Ovary (tissue), 9 donors: Measurements from ENCODE around the gene ZNF423. TPM values are rescaled to one million over a fixed set of nuclear protein-coding genes. Genes with fewer than 3 reads are reported as not detected.

Experiments
- DNase-seq, 5 donors: peaks; one replicate each; pipeline ENCODE4 v3.0.0-alpha.2; 2019 to 2020
- H3K27ac ChIP-seq, 2 donors: fragments of 200-600 bp; one replicate each; pipeline versions ENCODE4 v1.5.1 to v1.8.0; 2019 to 2022
- H3K27me3 ChIP-seq: fragments of 200-600 bp; one replicate; pipeline ENCODE4 v1.8.0; 2022
- H3K36me3 ChIP-seq: fragments of 200-600 bp; sonication (generic); one replicate; pipeline ENCODE4 v1.5.1; 2019
- H3K4me1 ChIP-seq: one replicate; pipeline ENCODE4 v1.8.1; 2013; ENCODE audit warnings: mild to moderate bottlenecking, moderate library complexity; ENCODE audit not compliant: insufficient read depth
- H3K4me3 ChIP-seq: fragments of 200-600 bp; sonication (generic); one replicate; pipeline ENCODE4 v1.5.1; 2017
- H3K9me3 ChIP-seq, 2 donors: fragments of 200-600 bp in 1 of 2; sonication (generic) in 1 of 2; one replicate each; pipeline versions ENCODE4 v1.5.1 to v1.8.1; 2013 to 2019; ENCODE audit warnings: mild to moderate bottlenecking in 1 of 2, moderate library complexity in 1 of 2
- CTCF ChIP-seq, 3 donors: fragments of 450-650 bp in 2 of 3; fragments of 200-600 bp in 1 of 3; IDR thresholded peaks; one replicate each; pipeline versions ENCODE4 v1.5.1 to v1.8.0; 2016 to 2022; ENCODE audit warnings: antibody characterized with exemption in 3 of 3, mild to moderate bottlenecking in 1 of 3
- EP300 ChIP-seq: sonication (generic); formaldehyde crosslinking; IDR thresholded peaks from one replicate; pipeline ENCODE4 v1.6.1; 2017; ENCODE audit warnings: antibody characterized with exemption
- POLR2A ChIP-seq: fragments of 450-650 bp; IDR thresholded peaks from one replicate; pipeline ENCODE4 v1.6.1; 2017; ENCODE audit warnings: antibody characterized with exemption, mild to moderate bottlenecking, moderate library complexity
- WGBS, 3 donors: extraction: QIAGEN DNeasy Blood & Tissue Kit in 1 of 3; methylation state at CpG; one replicate each; pipeline versions ENCODE4 v1.1.5 to v1.1.7; 2013 to 2017; 5-methylcytosine and 5-hydroxymethylcytosine counted together
- intact Hi-C, 4 donors: fragments of 100-400 bp; cut with DNase I; formaldehyde crosslinking; loops; one replicate each; pipeline versions ENCODE4 v1.11.0 to v1.15.1; 2022 to 2023
- polyA plus RNA-seq, 2 donors: library from polyadenylated mRNA; stranded (reverse); fragments of 200-250 nt in 1 of 2; fragments of 350-450 nt in 1 of 2; fragmentation: Illumina TruSeq in 1 of 2; extraction: RNeasy Lipid Tissue Mini Kit (QIAGEN cat#74804) in 1 of 2; gene quantifications; one replicate each; pipeline ENCODE4 v1.2.3, GENCODE V29; 2013 to 2014
- total RNA-seq, 7 donors: library from RNA; depleted of rRNA in 2 of 7; stranded (reverse); fragments of >200 nt in 2 of 7; fragmentation: NEBNext Ultra II Directional in 3 of 7; extraction: Animal tissue kit (Norgen Biotek cat#: 25700) in 3 of 7; gene quantifications; one replicate each; pipeline versions ENCODE4 v1.1.0 to v1.2.4, GENCODE V29; 2016 to 2023
- donor health status: DM: no; HTN: no; CAD: no; lungs with moderate emphysema.
- donor health status: DM: no; HTN: no; CAD: no.
- donor health status: Bipolar disorder and iron deficiency.
- donor health status: DM: yes; HTN: yes; CAD: no.
- donor health status: DM: no; HTN: no; CAD: no.
- donor health status: DM: yes; HTN: yes; CAD: no.

The ZNF423 gene
- total and polyA plus RNA-seq, 9 donors = 3.3 to 40.3 (median 12.4) TPM

GRCh38 chr16:49542946-49543630, 312.8 kb downstream of the ZNF423 start:
- intact Hi-C loops = no loop called here
- no peak overlapping the region for H3K4me3 ChIP-seq
- H3K4me1 ChIP-seq = no peaks in the 10 kb centered on the region
- no peak for DNase-seq
- H3K27ac ChIP-seq = no peak overlapping the region
- H3K9me3 ChIP-seq = no peaks in the 10 kb centered on the region
- no peaks in the 10 kb centered on the region for H3K27me3 ChIP-seq
- no peak for TF ChIP-seq CTCF (IDR thresholded peaks at IDR 0.05)
- no peak for TF ChIP-seq EP300
- TF ChIP-seq POLR2A = no peak
- H3K36me3 ChIP-seq = no peaks in the 10 kb centered on the region
- WGBS, 3 donors = 54 to 66% (median 58%) methylated on average over 9 to 13 of the region's 13 CpGs

GRCh38 chr16:49542391-49542891, 313.5 kb downstream of the ZNF423 start:
- no peak overlapping the region for H3K27ac ChIP-seq
- no peaks in the 10 kb centered on the region for H3K27me3 ChIP-seq
- H3K4me1 ChIP-seq = no peaks in the 10 kb centered on the region
- 73 to 85% (median 82%) methylated on average over 9 of the region's 9 CpGs for WGBS, 3 donors
- intact Hi-C loops = no loop called here
- H3K36me3 ChIP-seq = no peaks in the 10 kb centered on the region
- no peaks in the 10 kb centered on the region for H3K9me3 ChIP-seq
- TF ChIP-seq EP300 (no peak), CTCF (IDR thresholded peaks at IDR 0.05) (no peak), POLR2A (no peak)
- no peak for DNase-seq
- no peak overlapping the region for H3K4me3 ChIP-seq

- Histone ChIP-seq H3K9me3 (no peaks in the 10 kb centered on the region), H3K27me3 (no peaks in the 10 kb centered on the region), H3K4me1 (no peaks in the 10 kb centered on the region), H3K4me3 (no peak overlapping the region), H3K36me3 (no peaks in the 10 kb centered on the region), H3K27ac (no peak overlapping the region)
- TF ChIP-seq POLR2A (no peak), CTCF (IDR thresholded peaks at IDR 0.05) (no peak), EP300 (no peak)
- 87 to 98% (median 95%) methylated on average over 2 of the region's 2 CpGs for WGBS, 3 donors
- DNase-seq = no peak
- intact Hi-C loops = no loop called here
These were observed 315.1 kb downstream of the ZNF423 start for GRCh38 chr16:49540836-49541235.

- no peak overlapping the region for H3K4me3 ChIP-seq
- DNase-seq = no peak
- H3K27ac ChIP-seq = no peak overlapping the region
- no peaks in the 10 kb centered on the region for H3K36me3 ChIP-seq
- 66 to 76% (median 76%) methylated on average over 4 of the region's 4 CpGs for WGBS, 3 donors
- no peaks in the 10 kb centered on the region for H3K27me3 ChIP-seq
- no peaks in the 10 kb centered on the region for H3K9me3 ChIP-seq
- no peak for TF ChIP-seq EP300
- intact Hi-C loops = no loop called here
- no peaks in the 10 kb centered on the region for H3K4me1 ChIP-seq
These were observed 316.2 kb downstream of the ZNF423 start for GRCh38 chr16:49539758-49540157.

GRCh38 chr16:49537924-49538459, 317.9 kb downstream of the ZNF423 start:
- no peak for TF ChIP-seq POLR2A
- TF ChIP-seq CTCF (IDR thresholded peaks at IDR 0.05) = no peak
- no peak for TF ChIP-seq EP300

More at GRCh38 chr16:49537924-49538459, 317.9 kb downstream of the ZNF423 start:
- H3K4me3 ChIP-seq = no peak overlapping the region
- H3K9me3 ChIP-seq = no peaks in the 10 kb centered on the region
- H3K27me3 ChIP-seq = no peaks in the 10 kb centered on the region
- WGBS, 3 donors = 87 to 93% (median 92%) methylated on average over 7 of the region's 7 CpGs
- intact Hi-C loops = no loop called here
- DNase-seq = no peak
- H3K4me1 ChIP-seq = no peaks in the 10 kb centered on the region
- no peak overlapping the region for H3K27ac ChIP-seq
- H3K36me3 ChIP-seq = no peaks in the 10 kb centered on the region
